Measurements from ENCODE around the gene TEK. TPM values are rescaled to one million over a fixed set of nuclear protein-coding genes. Genes with fewer than 3 reads are reported as not detected.

The TEK gene
- total and polyA plus RNA-seq, 9 of the 15 experiments (the other 6 are each of a cell fraction or from before 2014, with no cell fraction given) = 0.03 to 0.13 (median 0.06) TPM

DNA sequence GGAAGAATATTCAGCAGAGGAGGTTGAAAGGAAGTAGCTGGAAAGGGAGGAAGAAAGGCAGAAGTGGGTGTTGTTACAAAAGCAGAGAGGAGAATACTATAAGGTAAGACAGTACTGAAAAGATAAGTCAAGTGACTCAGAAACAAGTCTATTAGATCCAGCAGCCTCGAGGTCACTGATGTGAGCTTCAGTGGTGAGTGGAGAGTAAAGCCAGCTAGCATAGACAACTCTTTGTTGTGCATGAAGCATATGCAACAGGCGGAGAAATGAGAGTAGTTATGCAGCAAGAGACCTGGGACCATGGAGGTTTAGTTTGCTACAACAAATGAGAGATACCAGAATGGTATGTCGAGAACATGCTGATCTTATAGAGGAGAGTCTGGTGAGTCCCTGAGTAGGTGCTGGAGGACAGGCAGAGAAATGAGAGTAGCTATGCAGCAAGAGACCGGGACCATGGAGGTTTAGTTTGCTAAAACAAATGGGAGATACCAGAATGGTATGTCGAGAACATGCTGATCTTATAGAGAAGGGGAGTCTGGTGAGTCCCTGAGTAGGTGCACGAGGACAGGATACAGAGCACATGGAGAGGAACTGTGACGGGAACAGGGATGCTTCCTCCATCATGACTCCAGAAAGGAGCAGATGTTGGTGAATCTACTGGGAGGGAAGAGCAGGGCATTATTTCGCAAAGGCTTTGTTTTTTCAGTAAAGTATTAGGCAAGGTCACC is 151.9 kb downstream of the TEK start:
- 3% methylated on average over 6 of the region's 8 CpGs for WGBS (ENCODE audit: insufficient coverage, low coverage, missing lambda C conversion rate)
- Histone ChIP-seq H3K27me3 (ENCODE audit: control insufficient read depth in 2 of 2, insufficient read depth in 2 of 2, low read length in 2 of 2) (no peaks in the 10 kb centered on the region), H3K4me1 (replicated peaks in 1 of 2; ENCODE audit: control insufficient read depth in 2 of 2, insufficient read depth in 2 of 2, low read length in 2 of 2) (no peaks in the 10 kb centered on the region), H3K27ac (ENCODE audit: extremely low read depth, low read depth, low read length) (no peak overlapping the region), H4K20me1 (replicated peaks; ENCODE audit: control insufficient read depth, insufficient read depth, low read length) (no peaks in the 10 kb centered on the region), H3K4me3 (no peak overlapping the region), H3K9me3 (replicated peaks; ENCODE audit: control insufficient read depth, insufficient read depth, low read depth, low read length) (no peaks in the 10 kb centered on the region), H3K4me2 (ENCODE audit: insufficient read depth, low read length) (no peak overlapping the region), H3K36me3 (ENCODE audit: control insufficient read depth, insufficient read depth, low read length) (no peaks in the 10 kb centered on the region), H3K79me2 (ENCODE audit: control insufficient read depth, insufficient read depth, low read length) (no peaks in the 10 kb centered on the region), H3K9ac (ENCODE audit: insufficient read depth in 1 of 2, low read depth in 2 of 2, low read length in 2 of 2) (no peak overlapping the region), H3K9me1 (ENCODE audit: control insufficient read depth, insufficient read depth, low read length) (no peaks in the 10 kb centered on the region), H2AFZ (ENCODE audit: low read depth, low read length) (no peak overlapping the region)
- TF ChIP-seq ARNT (IDR thresholded peaks at IDR 0.05) (no peak), ZNF23 (CRISPR knock-in tag; IDR thresholded peaks at IDR 0.05) (no peak), RAD21 (CRISPR knock-in tag; conservative IDR thresholded peaks at IDR 0.05 in 1 of 2, IDR thresholded peaks at IDR 0.05 in 1 of 2) (no peak), THRAP3 (IDR thresholded peaks at IDR 0.05; ENCODE audit: borderline replicate concordance) (no peak), MEIS2 (IDR thresholded peaks at IDR 0.05; ENCODE audit: partially characterized antibody) (no peak), ZNF445 (CRISPR knock-in tag; IDR thresholded peaks at IDR 0.05; ENCODE audit: low read depth) (no peak), CHD2 (IDR thresholded peaks at IDR 0.05; ENCODE audit: low read depth, low read length) (no peak), ZNF707 (CRISPR knock-in tag; conservative IDR thresholded peaks at IDR 0.05) (no peak)
- TF ChIP-seq, protein P1, sequence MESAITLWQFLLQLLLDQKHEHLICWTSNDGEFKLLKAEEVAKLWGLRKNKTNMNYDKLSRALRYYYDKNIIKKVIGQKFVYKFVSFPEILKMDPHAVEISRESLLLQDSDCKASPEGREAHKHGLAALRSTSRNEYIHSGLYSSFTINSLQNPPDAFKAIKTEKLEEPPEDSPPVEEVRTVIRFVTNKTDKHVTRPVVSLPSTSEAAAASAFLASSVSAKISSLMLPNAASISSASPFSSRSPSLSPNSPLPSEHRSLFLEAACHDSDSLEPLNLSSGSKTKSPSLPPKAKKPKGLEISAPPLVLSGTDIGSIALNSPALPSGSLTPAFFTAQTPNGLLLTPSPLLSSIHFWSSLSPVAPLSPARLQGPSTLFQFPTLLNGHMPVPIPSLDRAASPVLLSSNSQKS (CRISPR knock-in tag; IDR thresholded peaks at IDR 0.05) = no peak
- no TSS peak for BruUV-seq (replicated peaks)
- POLR2A ChIA-PET = no interaction called here
- intact Hi-C loops (cut with micrococcal nuclease) = no loop called here
- ATAC-seq (no peak), DNase-seq (ENCODE audit: extremely low read depth in 1 of 4, low spot score in 3 of 4) (no peak), FAIRE-seq (no peak)
- in situ Hi-C loops (cut with MboI) = no loop called here
- CTCF ChIA-PET (ENCODE audit: low intra/inter-chr PET ratio) = no interaction called here
